Bone marrow (tissue), 2 donors: ENCODE results near the gene MTCP1.

Source experiments
- DNase-seq, 2 donors: peaks; one replicate each; lab custom pipeline; 2025; lab: John Stamatoyannopoulos, UW

The MTCP1 gene

GRCh38 chrX:155053656-155054055, 17.3 kb downstream of the MTCP1 start:
- DNase-seq = no peak

DNA sequence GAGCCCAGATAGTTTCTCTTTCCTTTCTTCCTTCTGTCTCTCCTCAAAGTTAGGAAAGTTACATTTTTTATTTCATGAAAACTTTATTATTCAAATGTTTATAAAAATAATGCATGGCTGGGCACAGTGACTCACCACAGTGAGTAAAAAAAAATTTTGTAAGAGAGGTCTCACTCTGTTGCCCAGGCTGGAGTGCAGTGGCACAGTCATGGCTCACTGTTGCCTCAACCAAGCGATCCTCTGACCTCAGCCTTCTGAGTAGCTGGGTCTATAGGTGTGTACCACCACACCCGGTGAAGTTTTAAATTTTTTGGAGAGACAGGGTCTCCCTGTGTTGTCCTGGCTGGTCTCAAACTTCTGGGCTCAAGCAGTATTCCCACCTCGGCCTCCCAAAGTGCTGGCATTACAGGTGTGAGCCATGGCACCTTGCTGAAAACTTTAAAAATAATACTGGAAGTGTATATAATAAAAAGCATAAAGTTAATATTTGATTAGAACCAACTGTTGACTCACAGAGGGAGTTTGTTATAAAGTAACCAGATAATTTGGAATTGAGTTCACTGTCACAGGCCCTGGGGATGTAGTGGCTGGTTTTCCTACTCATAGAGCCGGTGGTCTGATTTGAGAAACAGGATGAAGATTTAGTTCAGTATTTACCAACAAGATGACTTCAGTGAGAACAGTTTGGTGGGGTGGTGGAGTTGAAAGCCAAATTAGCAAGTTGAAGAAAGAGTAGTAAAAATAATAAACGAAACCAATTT, 18.0 kb downstream of the MTCP1 start:
- no peak for DNase-seq

DNA sequence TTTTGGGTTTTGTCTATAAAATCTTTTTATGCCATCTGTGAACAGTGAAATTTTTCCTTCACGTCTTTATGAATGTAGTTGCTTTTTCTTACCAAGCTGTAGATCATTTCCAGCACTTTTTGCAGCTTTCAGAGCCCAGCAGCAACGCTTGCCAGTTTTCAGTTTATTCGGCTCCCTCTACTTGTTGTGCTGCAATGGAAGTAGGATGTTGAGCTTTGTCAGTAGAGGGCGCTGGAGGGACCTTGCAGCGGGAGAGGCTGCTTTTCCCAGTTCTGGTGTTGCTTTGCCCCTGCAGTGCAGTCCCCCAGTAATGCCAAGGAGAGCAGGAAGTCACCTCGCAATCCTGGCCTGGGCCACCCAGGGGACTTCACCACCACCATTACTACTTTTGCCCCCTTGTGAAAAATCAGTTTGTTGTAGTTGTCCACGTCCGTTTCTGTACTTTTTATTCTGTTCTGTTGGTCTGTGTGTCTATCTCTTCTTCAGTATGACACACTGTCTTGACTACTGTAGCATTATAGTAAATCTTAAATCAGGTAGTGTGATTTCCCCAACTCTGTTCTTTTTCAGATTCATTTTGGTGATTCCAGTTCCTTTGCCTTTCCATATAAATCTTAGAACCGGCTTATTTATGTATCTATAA, 21.8 kb downstream of the MTCP1 start:
- no peak for DNase-seq

GRCh38 chrX:155046811-155047528, 24.0 kb downstream of the MTCP1 start:
- DNase-seq = no peak

GRCh38 chrX:155046129-155046810, 24.7 kb downstream of the MTCP1 start:
- DNase-seq = no peak

- no peak for DNase-seq
Observed at GRCh38 chrX:155035688-155036087, 35.2 kb downstream of the MTCP1 start.

GRCh38 chrX:155031657-155032056, 39.3 kb downstream of the MTCP1 start:
- no peak for DNase-seq

DNA sequence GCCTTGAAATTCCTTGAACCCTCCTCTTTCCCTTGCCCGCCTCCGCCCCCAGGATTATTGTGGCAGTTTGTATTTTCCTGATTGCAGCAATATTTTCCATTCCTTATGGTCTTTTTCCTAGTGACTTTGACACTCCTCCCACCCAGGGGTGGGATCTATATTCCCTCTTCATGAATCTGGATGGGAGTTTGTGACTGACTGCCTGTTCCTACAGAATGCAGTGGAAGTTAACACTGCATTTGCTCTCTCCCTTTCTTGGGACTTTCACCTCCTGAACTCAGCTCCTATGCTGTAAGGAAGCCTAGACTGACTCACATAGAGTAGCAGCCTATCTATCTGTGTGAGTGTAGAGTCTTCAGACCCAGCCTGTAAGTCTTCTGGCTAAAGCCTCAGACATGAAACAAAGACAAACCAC, 42.1 kb downstream of the MTCP1 start:
- DNase-seq = no peak

GRCh38 chrX:155028129-155028528, 42.8 kb downstream of the MTCP1 start:
- no peak for DNase-seq

DNA sequence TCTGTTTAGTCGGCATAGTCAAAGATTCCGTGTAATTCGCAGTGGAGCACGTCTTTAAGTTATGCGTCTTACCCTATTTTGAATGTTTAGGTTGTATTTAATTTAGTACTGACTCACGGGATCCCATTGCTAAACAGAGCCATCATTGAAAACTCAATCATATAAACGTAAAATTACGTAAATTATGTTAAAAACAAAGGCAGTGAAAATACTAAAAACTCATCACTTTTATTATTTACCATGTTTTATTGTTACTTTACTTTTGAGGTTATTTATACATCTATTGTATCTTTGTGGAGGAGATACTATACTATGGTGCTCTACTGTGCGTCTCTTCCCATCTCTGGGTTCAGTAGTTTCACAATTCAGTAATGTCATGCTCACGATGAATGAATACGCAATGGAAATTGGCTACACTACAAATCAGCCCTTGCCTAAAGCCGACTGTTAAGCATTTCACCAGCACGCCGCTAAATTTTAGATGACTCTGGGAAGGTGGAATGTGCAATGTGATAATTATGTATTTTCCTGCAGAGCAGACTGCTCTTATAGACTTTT, 43.3 kb downstream of the MTCP1 start:
- no peak for DNase-seq

GRCh38 chrX:155026727-155027508, 44.0 kb downstream of the MTCP1 start, which contains the start of gene FUNDC2:
FUNDC2 (plus strand) TSS chrX:155026844; CDS start chrX:155026939, 95 bp downstream.
- DNase-seq = peak; percentile 76 to 84

DNA sequence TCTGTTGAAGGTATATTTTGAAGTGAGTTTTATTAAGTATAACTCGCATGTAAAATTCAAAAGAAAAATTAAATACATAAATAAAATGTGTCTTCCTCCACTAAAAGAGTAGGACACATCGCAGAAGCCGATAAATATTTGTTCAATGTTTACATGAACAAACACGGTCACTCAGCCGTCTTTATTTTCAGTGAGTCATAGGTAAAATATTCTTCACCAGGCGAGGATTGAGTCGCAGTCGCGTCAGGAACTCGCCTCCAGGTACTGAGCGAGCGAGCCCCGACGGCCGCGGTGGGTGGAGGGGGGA, 44.6 kb downstream of the MTCP1 start:
- no peak for DNase-seq

DNA sequence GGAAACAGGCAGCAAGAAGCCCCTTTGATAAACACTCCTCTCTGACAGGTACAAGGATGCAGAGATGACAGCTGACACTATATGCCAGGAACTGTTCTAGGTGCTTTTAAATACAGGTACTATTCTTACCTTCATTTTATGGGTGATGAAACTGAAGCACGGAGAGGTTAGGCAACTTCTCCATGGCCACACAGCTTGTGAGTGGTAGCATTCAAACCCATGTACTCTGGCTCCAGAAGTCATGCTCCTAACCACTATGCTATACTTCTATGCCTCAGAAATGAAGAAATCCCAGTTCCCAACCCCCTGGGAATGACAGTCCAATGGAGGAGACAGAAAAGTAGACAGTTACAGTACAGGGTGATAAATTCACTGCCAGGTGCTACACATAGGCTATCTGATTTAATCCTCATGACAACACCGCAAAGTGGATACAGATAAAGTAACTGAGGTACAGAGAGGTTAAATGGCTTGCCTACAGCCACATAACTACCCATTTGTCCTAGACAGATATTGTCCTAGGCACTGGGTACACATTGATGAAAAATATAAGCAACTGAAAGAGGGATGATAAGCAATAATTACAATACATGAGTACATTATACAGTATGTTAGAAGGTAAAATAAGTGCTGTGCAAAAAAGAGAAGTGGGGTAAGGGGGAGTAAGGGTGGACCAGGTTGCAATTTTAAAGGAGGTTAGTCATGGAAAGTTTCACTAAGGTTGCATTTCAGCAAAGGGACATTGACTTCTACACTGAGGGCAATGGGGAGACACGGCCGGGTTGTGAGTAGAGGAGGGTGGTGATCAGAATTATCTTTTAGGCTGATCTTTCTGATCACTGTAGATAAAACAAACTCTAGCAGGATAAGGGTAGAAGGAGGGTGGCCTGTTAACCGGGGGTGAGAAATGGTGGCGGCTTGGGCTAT, 46.8 kb downstream of the MTCP1 start:
- no peak for DNase-seq

DNA sequence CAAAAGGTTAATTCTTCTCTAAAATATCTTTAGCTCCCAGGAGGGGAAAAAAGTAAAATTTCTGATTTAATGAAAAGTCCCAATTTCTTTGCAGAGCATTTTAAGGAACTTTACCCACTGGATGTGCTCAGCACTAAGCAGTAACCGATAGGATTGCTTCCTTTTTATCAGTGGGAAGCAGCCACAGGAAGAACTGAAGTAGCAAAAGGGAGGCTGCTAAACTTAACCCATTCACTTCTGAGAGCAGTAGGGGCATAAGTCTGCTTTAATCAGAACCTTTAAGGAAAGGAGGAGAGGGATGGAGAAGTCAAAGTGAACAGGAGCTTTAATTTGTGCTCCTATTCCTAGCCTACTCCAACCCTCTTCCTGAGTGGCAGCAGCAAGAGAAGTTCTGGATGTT, 48.4 kb downstream of the MTCP1 start, which contains the start of gene F8:
TSS of gene F8 (minus strand) at position 139 of the 400 bp plus-strand sequence. CDS start 171 bp downstream, outside the sequence.
- DNase-seq = no peak

DNA sequence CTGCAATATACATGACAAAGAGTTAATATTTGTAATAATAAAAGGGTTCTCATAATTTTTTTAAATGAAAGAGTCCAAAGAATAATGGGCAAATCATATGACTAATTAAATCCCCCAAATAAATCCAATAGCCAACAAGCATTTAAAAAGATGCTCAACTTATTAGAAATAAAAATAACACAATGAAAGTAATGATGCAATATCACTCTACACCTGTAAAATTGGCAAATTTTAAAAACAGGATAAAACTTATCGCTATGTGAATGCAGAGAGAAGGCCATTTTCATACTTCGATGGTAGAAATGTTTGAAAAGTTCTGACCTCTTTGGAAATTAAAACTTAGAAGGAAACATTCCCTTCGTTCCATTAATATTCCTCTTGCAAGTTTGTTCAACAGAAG, 50.3 kb downstream of the MTCP1 start:
- no peak for DNase-seq
